Measurements from ENCODE around the gene N4BP2L2. TPM values are rescaled to one million over a fixed set of nuclear protein-coding genes. Genes with fewer than 3 reads are reported as not detected.

The N4BP2L2 gene
- total and polyA plus RNA-seq, 9 of the 15 experiments (the other 6 are each of a cell fraction or from before 2014, with no cell fraction given), result 33.9 to 76.4 (median 48.7) TPM

DNA sequence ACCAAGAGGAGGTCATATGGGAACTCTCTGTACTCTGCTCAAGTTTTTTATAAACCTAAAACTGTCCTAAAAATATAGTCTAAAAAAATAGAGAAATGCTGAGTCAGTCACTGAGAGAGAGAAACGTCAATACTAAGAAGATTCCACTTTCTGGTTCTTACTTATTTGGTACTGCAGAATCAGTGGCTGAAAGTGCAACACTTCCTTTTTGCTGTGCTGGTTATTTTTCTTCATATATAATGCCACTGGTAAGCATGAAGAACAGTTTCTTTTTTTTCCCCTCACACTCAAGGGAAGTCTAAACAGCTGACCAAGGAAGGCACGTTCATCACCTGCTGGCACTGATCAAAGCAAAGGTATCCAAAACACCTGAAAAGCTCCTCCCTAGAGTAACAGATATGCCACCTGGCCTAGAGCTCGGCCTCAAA lies 66.4 kb downstream of the N4BP2L2 start:
- no peak overlapping the region for H3K4me2 ChIP-seq (ENCODE audit: insufficient read depth, low read length)
- no peak overlapping the region for H3K4me3 ChIP-seq
- intact Hi-C loops (cut with micrococcal nuclease) (no loop called here), in situ Hi-C loops (cut with MboI) (no loop called here)
- no peak for FAIRE-seq
- H3K9ac ChIP-seq (ENCODE audit: insufficient read depth in 1 of 2, low read depth in 2 of 2, low read length in 2 of 2), result no peak overlapping the region
- H3K27me3 ChIP-seq (ENCODE audit: control insufficient read depth in 2 of 2, insufficient read depth in 2 of 2, low read length in 2 of 2), result no peaks in the 10 kb centered on the region
- ChIA-PET POLR2A (interaction anchor here (0.8 to 1.1 kb wide), 2 partner anchors 8 to 13 kb away, joined by 3 to 4 read pairs; no protein-coding TSS in a partner anchor), CTCF (ENCODE audit: low intra/inter-chr PET ratio) (no interaction called here)
- H3K9me1 ChIP-seq (ENCODE audit: control insufficient read depth, insufficient read depth, low read length), result peaks cover 3% of the 10 kb centered on the region
- H2AFZ ChIP-seq (ENCODE audit: low read depth, low read length), result 0 out of 2 replicates have a peak overlapping the region, but pooled peaks have one; percentile 60
- H3K9me3 ChIP-seq (replicated peaks; ENCODE audit: control insufficient read depth, insufficient read depth, low read depth, low read length), result no peaks in the 10 kb centered on the region
- no peak for DNase-seq (ENCODE audit: extremely low read depth in 1 of 4, low spot score in 3 of 4)
- H3K4me1 ChIP-seq (replicated peaks in 1 of 2; ENCODE audit: control insufficient read depth in 2 of 2, insufficient read depth in 2 of 2, low read length in 2 of 2), result peaks cover 16 to 34% of the 10 kb centered on the region in 2 experiments; a peak in 4 of 5 replicates
- H3K79me2 ChIP-seq (ENCODE audit: control insufficient read depth, insufficient read depth, low read length), result no peaks in the 10 kb centered on the region
- WGBS (ENCODE audit: insufficient coverage, low coverage, missing lambda C conversion rate), result 36% methylated on average over 3 of the region's 3 CpGs
- ATAC-seq, result no peak
- H4K20me1 ChIP-seq (replicated peaks; ENCODE audit: control insufficient read depth, insufficient read depth, low read length), result no peaks in the 10 kb centered on the region
- no peaks in the 10 kb centered on the region for H3K36me3 ChIP-seq (ENCODE audit: control insufficient read depth, insufficient read depth, low read length)
- no TSS peak for BruUV-seq (replicated peaks)
- H3K27ac ChIP-seq (ENCODE audit: extremely low read depth, low read depth, low read length), result peak overlapping the region; percentile 44; the same call in 1 of the 3 replicates
- TF ChIP-seq PCBP1 (IDR thresholded peaks at IDR 0.05; ENCODE audit: low read depth, low read length, poor library complexity, severe bottlenecking) (no peak), E2F3 (CRISPR knock-in tag; IDR thresholded peaks at IDR 0.05) (no peak), L3MBTL2 (IDR thresholded peaks at IDR 0.05) (no peak), ESRRB (CRISPR knock-in tag; IDR thresholded peaks at IDR 0.05; ENCODE audit: borderline replicate concordance) (no peak), ILK (tag; IDR thresholded peaks at IDR 0.05; ENCODE audit: borderline replicate concordance, low read depth) (no peak), MAFK (IDR thresholded peaks at IDR 0.05; ENCODE audit: low read length) (peak; percentile 77), SREBF1 (IDR thresholded peaks at IDR 0.05; ENCODE audit: borderline replicate concordance, low read depth, low read length) (no peak), CREM (IDR thresholded peaks at IDR 0.05; ENCODE audit: low read depth) (no peak), NCOA6 (IDR thresholded peaks at IDR 0.05) (no peak), ZNF408 (CRISPR knock-in tag; IDR thresholded peaks at IDR 0.05; ENCODE audit: low read depth) (no peak), SMAD1 (IDR thresholded peaks at IDR 0.05; ENCODE audit: low read depth, low read length, partially characterized antibody) (no peak), ETS2 (tag; IDR thresholded peaks at IDR 0.05; ENCODE audit: borderline replicate concordance, poor library complexity, severe bottlenecking) (no peak), PPARD (CRISPR knock-in tag; IDR thresholded peaks at IDR 0.05) (no peak), TRIM24 (IDR thresholded peaks at IDR 0.05) (no peak), SP1 (CRISPR knock-in tag; IDR thresholded peaks at IDR 0.05) (no peak), BDP1 (IDR thresholded peaks at IDR 0.05; ENCODE audit: insufficient read depth, insufficient read length) (no peak), C11orf30 (IDR thresholded peaks at IDR 0.05; ENCODE audit: low read depth) (peak; percentile 90), KHSRP (IDR thresholded peaks at IDR 0.05) (no peak), ZNF316 (IDR thresholded peaks at IDR 0.05) (peak; percentile 95), GABPB2 (CRISPR knock-in tag; conservative IDR thresholded peaks at IDR 0.05) (no peak), ZZZ3 (IDR thresholded peaks at IDR 0.05) (no peak)
- TF ChIP-seq, protein P1, sequence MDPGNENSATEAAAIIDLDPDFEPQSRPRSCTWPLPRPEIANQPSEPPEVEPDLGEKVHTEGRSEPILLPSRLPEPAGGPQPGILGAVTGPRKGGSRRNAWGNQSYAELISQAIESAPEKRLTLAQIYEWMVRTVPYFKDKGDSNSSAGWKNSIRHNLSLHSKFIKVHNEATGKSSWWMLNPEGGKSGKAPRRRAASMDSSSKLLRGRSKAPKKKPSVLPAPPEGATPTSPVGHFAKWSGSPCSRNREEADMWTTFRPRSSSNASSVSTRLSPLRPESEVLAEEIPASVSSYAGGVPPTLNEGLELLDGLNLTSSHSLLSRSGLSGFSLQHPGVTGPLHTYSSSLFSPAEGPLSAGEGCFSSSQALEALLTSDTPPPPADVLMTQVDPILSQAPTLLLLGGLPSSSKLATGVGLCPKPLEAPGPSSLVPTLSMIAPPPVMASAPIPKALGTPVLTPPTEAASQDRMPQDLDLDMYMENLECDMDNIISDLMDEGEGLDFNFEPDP (CRISPR knock-in tag; IDR thresholded peaks at IDR 0.05), result no peak
